HepG2 (cell line): ENCODE data around the gene UROS. TPM values are rescaled to one million over a fixed set of nuclear protein-coding genes. Genes with fewer than 3 reads are reported as not detected.
A peak's percentile ranks its signal among the peaks of the same experiment; 100 is the strongest.

Experiments
- ATAC-seq: fragments of 200-7000 bp; cut with Tn5 transposase; 3 replicates; pipeline ENCODE4 v1.9.1; 2020; ENCODE audit warnings: mild to moderate bottlenecking, moderate library complexity
- BruUV-seq: library from RNA; stranded (reverse); fragments of 400-500 nt; replicated peaks from 2 replicates; lab custom pipeline; 2021; lab: Mats Ljungman, UMichigan
- CTCF ChIA-PET: fragments of 300-600 bp; formaldehyde crosslinking; extraction: SDS; loops from one replicate; lab custom pipeline; 2021; ENCODE audit warnings: low total read pairs, inconsistent platforms, low intra/inter-chr PET ratio; lab: Yijun Ruan, JAX
- POLR2A ChIA-PET: fragments of 350-600 bp; sonication (Branson Sonifier 250); formaldehyde crosslinking; loops from one replicate; lab custom pipeline; 2020; ENCODE audit warnings: antibody characterized with exemption, inconsistent platforms; lab: Yijun Ruan, JAX
- DNase-seq: peaks from one replicate; pipeline ENCODE4 v3.0.0-alpha.2; 2015; ENCODE audit warnings: low spot score
- FAIRE-seq: peaks from 3 replicates; lab custom pipeline; 2011; peaks lifted over from hg19 to GRCh38; lab: Jason Lieb, UNC
- H2AFZ ChIP-seq: one replicate; pipeline ENCODE4 v1.6.1; 2011; ENCODE audit warnings: low read length, inconsistent platforms
- H3K27ac ChIP-seq: fragments of 300-600 bp; 3 replicates; pipeline ENCODE4 v1.8.0; 2011; ENCODE audit warnings: mixed run types, mild to moderate bottlenecking, mixed read lengths, low read length, inconsistent platforms; ENCODE audit not compliant: insufficient read depth; ENCODE audit errors: extremely low read length
- H3K27me3 ChIP-seq, 2 experiments: fragments of 200-600 bp in 1 of 2; 2 replicates in 1 of 2; 3 replicates in 1 of 2; pipeline versions ENCODE4 v1.6.0 to v1.8.0; 2011; ENCODE audit warnings: low read length in 2 of 2, mild to moderate bottlenecking in 2 of 2, moderate library complexity in 2 of 2, inconsistent platforms in 1 of 2; ENCODE audit not compliant: insufficient read depth in 2 of 2, control insufficient read depth in 1 of 2
- H3K36me3 ChIP-seq, 2 experiments: fragments of 200-600 bp in 1 of 2; replicated peaks in 1 of 2; 2 replicates in 1 of 2; 3 replicates in 1 of 2; pipeline versions ENCODE4 v1.5.1 to v1.8.0; 2011; ENCODE audit warnings: low read length in 2 of 2, inconsistent platforms in 1 of 2; ENCODE audit not compliant: insufficient read depth in 2 of 2, control insufficient read depth in 1 of 2
- H3K4me1 ChIP-seq: 2 replicates; pipeline ENCODE4 v1.5.1; 2012; ENCODE audit warnings: low read length, inconsistent platforms; ENCODE audit not compliant: insufficient read depth
- H3K4me2 ChIP-seq: 2 replicates; pipeline ENCODE4 v1.6.0; 2011; ENCODE audit warnings: low read depth, low read length, inconsistent platforms
- H3K4me3 ChIP-seq, 3 experiments: fragments of 200-600 bp in 1 of 3; sonication (generic), shearing (Covaris generic) in 1 of 3; replicated peaks in 1 of 3; 2 replicates each; pipeline ENCODE4 v1.5.1; 2011 to 2016; ENCODE audit warnings: low read length in 3 of 3, inconsistent platforms in 2 of 3, low read depth in 2 of 3, mild to moderate bottlenecking in 2 of 3, control low read depth in 1 of 3, mixed read lengths in 1 of 3; ENCODE audit not compliant: insufficient read depth in 1 of 3
- H3K79me2 ChIP-seq: one replicate; pipeline ENCODE4 v1.6.1; 2011; ENCODE audit warnings: low read length, inconsistent platforms; ENCODE audit not compliant: insufficient read depth
- H3K9ac ChIP-seq: 2 replicates; pipeline ENCODE4 v1.6.0; 2011; ENCODE audit warnings: mild to moderate bottlenecking, low read depth, low read length, inconsistent platforms; ENCODE audit not compliant: insufficient read depth
- H3K9me3 ChIP-seq: 2 replicates; pipeline ENCODE4 v1.5.1; 2012; ENCODE audit warnings: mild to moderate bottlenecking, low read length
- H4K20me1 ChIP-seq: 2 replicates; pipeline ENCODE4 v1.6.0; 2011; ENCODE audit warnings: inconsistent platforms, mild to moderate bottlenecking, low read length, moderate library complexity; ENCODE audit not compliant: insufficient read depth
- HNF4A ChIP-seq: sonication (generic); formaldehyde crosslinking; IDR thresholded peaks from 2 replicates; pipeline ENCODE4 v1.4.0; 2020; ENCODE audit warnings: missing genetic modification reagents
- ISL2 ChIP-seq: sonication (generic); formaldehyde crosslinking; IDR thresholded peaks from 2 replicates; pipeline ENCODE4 v1.5.0; 2020; ENCODE audit warnings: missing genetic modification reagents
- SIX4 ChIP-seq: sonication (generic); formaldehyde crosslinking; IDR thresholded peaks from 2 replicates; pipeline ENCODE4 v1.4.0; 2020; ENCODE audit warnings: missing genetic modification reagents
- ZMYM4 ChIP-seq: sonication (generic); formaldehyde crosslinking; IDR thresholded peaks from 2 replicates; pipeline ENCODE4 v1.8.1; 2023; ENCODE audit warnings: mild to moderate bottlenecking, missing genetic modification reagents
- ZNF562 ChIP-seq: sonication (generic); formaldehyde crosslinking; IDR thresholded peaks from 2 replicates; pipeline ENCODE4 v1.8.0; 2022; ENCODE audit warnings: missing genetic modification reagents, borderline replicate concordance
- WGBS: methylation state at CpG from one replicate; pipeline ENCODE4 v1.1.6; 2017; ENCODE audit warnings: low lambda C conversion rate; 5-methylcytosine and 5-hydroxymethylcytosine counted together
- in situ Hi-C: cut with HindIII; loops from 2 replicates; pipeline ENCODE4 v1.10.0; 2017; ENCODE audit warnings: low pct_unique_long_range_greater_than_20kb; ENCODE audit not compliant: extremely low pct_ligation_motif_present
- intact Hi-C: fragments of 100-400 bp; cut with micrococcal nuclease; formaldehyde crosslinking; loops from one replicate; pipeline ENCODE4 v1.10.0; 2022; ENCODE audit not compliant: unreplicated experiment
- polyA plus RNA-seq, 8 experiments: library from polyadenylated mRNA; depleted of rRNA in 3 of 8; stranded (reverse) in 7 of 8; unstranded in 1 of 8; fragments of >200 nt; fragmentation: Illumina TruSeq in 4 of 8; extraction: Trizol in 4 of 8; gene quantifications; 2 replicates each; pipeline versions ENCODE4 v1.2.1 to v1.2.3, GENCODE V29; 2011 to 2016; ENCODE audit warnings: low read depth in 4 of 8, missing spikeins in 1 of 8, mixed read lengths in 1 of 8; ENCODE audit not compliant: insufficient read depth in 1 of 8
- total RNA-seq, 5 experiments: library from RNA; depleted of rRNA; stranded (reverse); fragments of >200 nt; fragmentation: Illumina TruSeq; extraction: Trizol; gene quantifications; 2 replicates each; pipeline ENCODE4 v1.2.3, GENCODE V29; 2016; ENCODE audit warnings: low read depth in 1 of 5
- TF ChIP-seq, protein P1 (sequence below): sonication (generic); formaldehyde crosslinking; IDR thresholded peaks from 2 replicates; pipeline ENCODE4 v1.4.0; 2020; ENCODE audit warnings: missing genetic modification reagents

Gene UROS
- total and polyA plus RNA-seq, 2 of the 13 experiments (the other 11 are each of a cell fraction or from before 2014, with no cell fraction given) = 14.8 to 49.9 TPM

DNA sequence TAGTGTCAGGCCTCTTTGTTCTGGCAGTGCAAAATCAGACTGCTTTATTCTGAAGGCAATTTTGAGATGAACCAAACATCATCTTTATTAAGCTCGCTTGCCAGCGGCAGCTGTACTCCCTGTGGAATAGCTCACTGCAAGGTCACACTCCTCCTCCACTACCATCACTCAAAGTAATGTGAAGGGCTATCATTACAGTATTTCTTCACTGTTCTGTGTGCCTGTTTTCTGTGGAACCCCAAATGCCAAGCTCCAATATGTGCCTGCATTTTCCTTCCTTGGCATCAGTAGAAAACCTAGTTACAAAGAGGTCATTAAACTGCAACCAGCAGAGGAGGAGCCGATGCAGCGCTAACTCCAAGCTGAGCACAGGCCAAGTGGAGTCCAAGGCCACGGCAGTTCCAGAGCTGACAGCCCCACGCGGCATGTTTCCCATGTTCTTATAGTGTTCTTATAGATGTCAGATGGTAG lies 21.7 kb upstream of the UROS start:
- CTCF ChIA-PET = no interaction called here
- Histone ChIP-seq H3K36me3 (peaks cover 10 to 32% of the 10 kb centered on the region in 2 experiments; a peak in 4 of 5 replicates), H3K4me2 (no peak overlapping the region), H3K9ac (no peak overlapping the region), H3K27me3 (no peaks in the 10 kb centered on the region), H3K9me3 (no peaks in the 10 kb centered on the region), H3K27ac (no peak overlapping the region), H3K4me1 (peaks cover 41% of the 10 kb centered on the region), H4K20me1 (no peaks in the 10 kb centered on the region), H3K79me2 (no peaks in the 10 kb centered on the region), H3K4me3 (no peak overlapping the region), H2AFZ (no peak overlapping the region)
- 92% methylated on average over 7 of the region's 7 CpGs for WGBS
- in situ Hi-C loops (no loop called here), intact Hi-C loops (no loop called here)
- POLR2A ChIA-PET = interaction anchor here (0.6 to 1.2 kb wide), 2 partner anchors 22 to 28 kb away, joined by 3 to 6 read pairs; partner anchors contain the start of genes BCCIP and UROS
- ATAC-seq (peak; percentile 53), DNase-seq (no peak), FAIRE-seq (no peak)
- no TSS peak for BruUV-seq
- TF ChIP-seq SIX4 (CRISPR knock-in tag) (no peak), ZMYM4 (CRISPR knock-in tag) (0 out of 2 replicates have a peak, but pooled peaks have one; percentile 33), ZNF562 (CRISPR knock-in tag) (no peak), HNF4A (CRISPR knock-in tag) (0 out of 2 replicates have a peak, but pooled peaks have one; percentile 9), ISL2 (CRISPR knock-in tag) (no peak)
- TF ChIP-seq, protein P1, sequence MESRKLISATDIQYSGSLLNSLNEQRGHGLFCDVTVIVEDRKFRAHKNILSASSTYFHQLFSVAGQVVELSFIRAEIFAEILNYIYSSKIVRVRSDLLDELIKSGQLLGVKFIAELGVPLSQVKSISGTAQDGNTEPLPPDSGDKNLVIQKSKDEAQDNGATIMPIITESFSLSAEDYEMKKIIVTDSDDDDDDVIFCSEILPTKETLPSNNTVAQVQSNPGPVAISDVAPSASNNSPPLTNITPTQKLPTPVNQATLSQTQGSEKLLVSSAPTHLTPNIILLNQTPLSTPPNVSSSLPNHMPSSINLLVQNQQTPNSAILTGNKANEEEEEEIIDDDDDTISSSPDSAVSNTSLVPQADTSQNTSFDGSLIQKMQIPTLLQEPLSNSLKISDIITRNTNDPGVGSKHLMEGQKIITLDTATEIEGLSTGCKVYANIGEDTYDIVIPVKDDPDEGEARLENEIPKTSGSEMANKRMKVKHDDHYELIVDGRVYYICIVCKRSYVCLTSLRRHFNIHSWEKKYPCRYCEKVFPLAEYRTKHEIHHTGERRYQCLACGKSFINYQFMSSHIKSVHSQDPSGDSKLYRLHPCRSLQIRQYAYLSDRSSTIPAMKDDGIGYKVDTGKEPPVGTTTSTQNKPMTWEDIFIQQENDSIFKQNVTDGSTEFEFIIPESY (CRISPR knock-in tag) = peak; percentile 94
